HEK293 (cell line): ENCODE data around the gene DAZAP1.

ENCODE experiments used
- ZNF692 ChIP-seq: fragments of 450-650 bp; formaldehyde crosslinking; IDR thresholded peaks from 2 replicates; pipeline ENCODE4 v1.5.1; 2016; ENCODE audit warnings: missing biosample characterization, missing genetic modification characterization
- ZNF792 ChIP-seq: fragments of 450-650 bp; formaldehyde crosslinking; IDR thresholded peaks from 2 replicates; pipeline ENCODE4 v1.5.1; 2016; ENCODE audit warnings: missing biosample characterization, missing genetic modification characterization

GRCh38 chr19:1392939-1393530, 14.4 kb upstream of the DAZAP1 start:
- TF ChIP-seq ZNF692 (no peak), ZNF792 (tag by site-specific recombination) (no peak)
